ENCODE results near the gene POLDIP2.

Gene POLDIP2

DNA sequence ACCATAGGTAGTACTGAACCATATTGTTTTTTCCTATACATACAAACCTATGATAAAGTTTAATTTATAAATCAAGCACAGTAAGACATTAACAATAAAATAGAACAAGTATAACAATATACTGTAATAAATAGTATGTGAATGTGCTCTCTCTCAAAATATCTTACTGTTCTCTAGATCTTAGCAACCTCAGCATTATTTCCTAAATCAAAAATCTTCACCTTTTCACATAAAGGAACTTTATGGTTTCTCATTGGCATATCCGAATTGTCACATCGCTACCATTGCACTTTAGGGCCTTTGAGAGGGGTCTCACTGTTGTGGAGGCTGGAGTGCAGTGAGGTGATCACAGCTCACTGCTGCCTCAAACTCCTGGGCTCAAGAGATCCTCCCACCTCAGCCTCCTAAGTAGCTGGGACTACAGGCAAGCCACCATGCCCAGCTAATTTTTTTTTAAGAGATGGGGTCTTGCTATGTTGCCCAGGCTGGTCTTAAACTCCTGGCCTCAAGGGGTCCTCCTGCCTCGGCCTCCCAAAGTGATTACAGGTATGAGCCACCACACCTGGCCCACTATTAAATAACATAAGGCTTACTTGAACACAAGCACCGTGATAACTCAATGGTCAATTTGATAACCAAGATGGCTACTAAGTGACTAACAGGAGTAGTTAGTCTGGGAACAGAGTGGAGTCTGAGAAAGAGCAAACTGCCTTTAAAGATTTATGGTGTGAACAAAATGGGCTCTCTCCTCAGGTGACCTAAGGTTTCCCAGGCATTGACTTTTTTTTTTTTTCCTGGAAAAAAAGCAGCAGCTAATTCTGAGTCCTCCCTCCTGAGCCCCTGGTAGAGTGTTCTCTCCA, 41.3 kb downstream of the POLDIP2 start:
- no peak for DNase-seq

DNA sequence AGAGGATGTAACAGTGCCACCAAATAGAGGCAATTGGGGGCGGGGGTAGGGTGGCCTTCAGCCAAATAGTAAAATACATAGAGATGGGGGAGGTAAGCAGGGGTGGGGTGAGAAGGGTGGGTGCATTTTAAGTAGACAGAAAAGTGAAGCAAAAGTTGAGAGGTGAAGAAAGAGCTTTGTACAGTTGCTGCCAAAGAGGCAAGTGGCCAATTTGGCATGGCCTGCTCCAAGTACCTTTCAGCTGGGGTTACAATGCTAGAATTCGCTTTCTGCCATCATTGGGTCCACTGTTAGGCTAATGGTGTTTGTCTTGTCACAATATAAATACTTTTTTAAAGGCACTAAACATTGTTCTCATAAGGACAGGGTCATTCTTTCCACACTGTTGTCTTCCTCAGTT, 43.5 kb downstream of the POLDIP2 start:
- DNase-seq, result no peak

DNA sequence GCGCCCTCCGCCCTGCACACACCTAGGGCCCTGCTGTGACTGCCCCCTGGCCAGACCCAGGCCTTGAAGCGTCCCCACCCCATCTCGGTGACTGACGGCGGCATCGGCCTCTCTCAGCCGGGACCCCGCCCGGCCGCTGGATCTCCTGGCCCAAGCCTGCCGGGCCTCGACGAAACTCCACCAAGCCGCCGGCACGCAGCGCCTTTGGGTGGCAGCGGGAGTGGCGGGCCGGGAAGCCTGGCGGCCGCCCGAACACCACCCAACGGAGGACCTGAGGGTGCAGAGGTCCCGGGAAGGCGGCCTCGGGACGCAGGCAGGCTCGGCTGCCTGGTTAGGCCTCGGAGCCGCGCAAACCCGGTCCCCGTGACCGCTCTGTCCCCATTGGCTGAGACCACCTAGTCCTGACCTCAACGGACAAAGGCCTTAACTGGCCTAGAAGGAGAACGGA, 50.3 kb downstream of the POLDIP2 start:
- DNase-seq, result no peak

DNA sequence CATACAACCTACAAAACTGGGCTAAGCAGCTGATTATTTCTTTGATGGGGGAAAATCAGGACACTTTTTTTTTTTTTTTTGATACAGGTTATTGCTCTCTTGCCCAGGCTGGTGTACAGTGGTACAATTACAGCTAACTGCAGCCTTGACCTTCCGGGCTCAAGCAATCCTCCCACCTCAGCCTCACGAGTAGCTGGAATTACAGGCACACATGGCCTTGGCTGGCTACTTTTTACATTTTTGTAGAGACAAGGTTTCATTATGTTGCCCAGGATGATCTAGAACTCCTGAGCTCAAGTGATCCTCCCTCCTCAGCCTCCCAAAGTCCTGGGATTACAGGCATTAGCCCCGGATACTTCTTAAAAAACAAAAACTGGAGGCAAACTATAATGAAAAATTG, 58.9 kb downstream of the POLDIP2 start:
- no peak for DNase-seq

Measured in suppressor macrophage treated with lipopolysaccharide for 1 hour (primary cell).